GM12878 (cell line): ENCODE results near the gene ARHGAP9. TPM values are rescaled to one million over a fixed set of nuclear protein-coding genes. Genes with fewer than 3 reads are reported as not detected.

Experiments used
- BMI1 ChIP-seq: fragments of 450-650 bp; IDR thresholded peaks from 2 replicates; pipeline ENCODE4 v1.6.1; 2016; ENCODE audit warnings: mild to moderate bottlenecking, moderate library complexity, borderline replicate concordance
- BRCA1 ChIP-seq: IDR thresholded peaks from 2 replicates; pipeline ENCODE4 v1.6.1; 2011; ENCODE audit warnings: low read depth, low read length, improper control_type of control experiment
- CHD1 ChIP-seq: IDR thresholded peaks from 2 replicates; pipeline ENCODE4 v1.6.1; 2012; ENCODE audit warnings: low read depth, low read length, improper control_type of control experiment
- CREM ChIP-seq: IDR thresholded peaks from 2 replicates; pipeline ENCODE4 v1.6.1; 2014; ENCODE audit warnings: antibody characterized with exemption, low read depth
- CTCF ChIP-seq, 3 experiments: IDR thresholded peaks in 2 of 3; conservative IDR thresholded peaks in 1 of 3; 2 replicates each; pipeline ENCODE4 v1.5.1; 2011; ENCODE audit warnings: low read depth in 3 of 3, low read length in 3 of 3, mild to moderate bottlenecking in 3 of 3, control low read depth in 2 of 3, moderate library complexity in 2 of 3, inconsistent platforms in 1 of 3, mixed read lengths in 1 of 3; ENCODE audit not compliant: control insufficient read depth in 2 of 3, insufficient read depth in 1 of 3; ENCODE audit errors: extremely low read depth in 1 of 3
- CUX1 ChIP-seq: IDR thresholded peaks from 2 replicates; pipeline ENCODE4 v1.6.1; 2012; ENCODE audit warnings: improper control_type of control experiment, low read depth, low read length; ENCODE audit not compliant: insufficient replicate concordance
- ESRRA ChIP-seq: IDR thresholded peaks from 2 replicates; pipeline ENCODE4 v1.6.1; 2012; ENCODE audit warnings: mild to moderate bottlenecking, low read length, improper control_type of control experiment
- HCFC1 ChIP-seq: fragments of 150-350 bp; IDR thresholded peaks from 2 replicates; pipeline ENCODE4 v1.6.1; 2014; ENCODE audit warnings: low read length
- HDAC2 ChIP-seq: fragments of 200-600 bp; sonication (generic); IDR thresholded peaks from 2 replicates; pipeline ENCODE4 v1.6.1; 2017
- IRF5 ChIP-seq: fragments of 450-650 bp; IDR thresholded peaks from 2 replicates; pipeline ENCODE4 v1.6.1; 2017; ENCODE audit warnings: borderline replicate concordance
- KAT2A ChIP-seq: conservative IDR thresholded peaks from 2 replicates; pipeline ENCODE4 v1.6.1; 2011; ENCODE audit warnings: low read depth, low read length; ENCODE audit not compliant: control insufficient read depth
- LARP7 ChIP-seq: fragments of 450-650 bp; IDR thresholded peaks from 2 replicates; pipeline ENCODE4 v1.6.1; 2017; ENCODE audit warnings: mild to moderate bottlenecking
- MEF2A ChIP-seq: IDR thresholded peaks from 2 replicates; pipeline ENCODE4 v1.6.1; 2011; ENCODE audit warnings: low read depth, mild to moderate bottlenecking, low read length, moderate library complexity; ENCODE audit not compliant: insufficient read depth
- MYB ChIP-seq: fragments of 150-350 bp; IDR thresholded peaks from 2 replicates; pipeline ENCODE4 v1.6.1; 2014; ENCODE audit warnings: mild to moderate bottlenecking, low read depth, low read length, borderline replicate concordance
- NBN ChIP-seq: fragments of 450-650 bp; IDR thresholded peaks from 2 replicates; pipeline ENCODE4 v1.6.1; 2016
- NFYB ChIP-seq: IDR thresholded peaks from 2 replicates; pipeline ENCODE4 v1.6.1; 2011; ENCODE audit warnings: low read depth, mild to moderate bottlenecking, low read length, improper control_type of control experiment, moderate library complexity; ENCODE audit not compliant: insufficient read depth
- PKNOX1 ChIP-seq: fragments of 450-650 bp; IDR thresholded peaks from 2 replicates; pipeline ENCODE4 v1.6.1; 2016; ENCODE audit warnings: mild to moderate bottlenecking
- POLR2A ChIP-seq: IDR thresholded peaks from 2 replicates; pipeline ENCODE4 v1.6.1; 2011; ENCODE audit warnings: low read depth, mild to moderate bottlenecking, low read length
- USF2 ChIP-seq: IDR thresholded peaks from 2 replicates; pipeline ENCODE4 v1.6.1; 2011; ENCODE audit warnings: low read depth, low read length, improper control_type of control experiment, borderline replicate concordance
- ZSCAN29 ChIP-seq: fragments of 450-650 bp; IDR thresholded peaks from 2 replicates; pipeline ENCODE4 v1.6.1; 2017; ENCODE audit warnings: mild to moderate bottlenecking, moderate library complexity
- polyA plus RNA-seq, 11 experiments: library from polyadenylated mRNA; depleted of rRNA in 4 of 11; unstranded in 6 of 11; stranded (reverse) in 5 of 11; fragments of >200 nt; fragmentation: Nextera tagmentation in 4 of 11; fragmentation: Illumina TruSeq in 1 of 11; extraction: Ambion mirVana in 4 of 11; extraction: Trizol in 1 of 11; gene quantifications; 1 replicate in 1 of 11; 2 replicates in 10 of 11; pipeline versions ENCODE4 v1.2.1 to v1.2.3, GENCODE V29; 2011 to 2016; ENCODE audit warnings: inconsistent platforms in 2 of 11, missing spikeins in 2 of 11, low read depth in 1 of 11
- total RNA-seq, 4 experiments: library from RNA; depleted of rRNA in 3 of 4; stranded (reverse); fragments of >200 nt in 3 of 4; fragmentation: Illumina TruSeq in 1 of 4; extraction: Trizol in 1 of 4; gene quantifications; 2 replicates each; pipeline versions ENCODE4 v1.2.1 to v1.2.3, GENCODE V29; 2013 to 2021

Gene ARHGAP9
- total and polyA plus RNA-seq, 10 of the 15 experiments (the other 5 are each of a cell fraction or from before 2014, with no cell fraction given): 19.5 to 102 (median 76.8) TPM

- no peak for TF ChIP-seq USF2
- no peak for TF ChIP-seq MEF2A
- no peak for TF ChIP-seq KAT2A
- TF ChIP-seq CHD1: no peak
- TF ChIP-seq PKNOX1: no peak
- TF ChIP-seq CUX1: no peak
- TF ChIP-seq CTCF (IDR thresholded peaks at IDR 0.05 in 2 of 3, conservative IDR thresholded peaks at IDR 0.05 in 1 of 3; ENCODE audit: control insufficient read depth in 2 of 3, extremely low read depth in 1 of 3, insufficient read depth in 1 of 3, low read depth in 3 of 3, low read length in 3 of 3): no peak
- TF ChIP-seq ZSCAN29: no peak
- no peak for TF ChIP-seq NFYB
- TF ChIP-seq CREM: 0 out of 2 replicates have a peak, but pooled peaks have one; percentile 18
- no peak for TF ChIP-seq BRCA1
- TF ChIP-seq IRF5: no peak
- TF ChIP-seq NBN: 0 out of 2 replicates have a peak, but pooled peaks have one; percentile 18
- TF ChIP-seq BMI1: no peak
- no peak for TF ChIP-seq MYB
- TF ChIP-seq POLR2A: peak; percentile 8; the same call in 1 of the 2 replicates
- TF ChIP-seq LARP7: no peak
- TF ChIP-seq HCFC1: no peak
- no peak for TF ChIP-seq HDAC2
- no peak for TF ChIP-seq ESRRA
Observed at GRCh38 chr12:57479376-57480115, at the start of gene ARHGAP9 (continued).
